Measurements from ENCODE around the gene POLE2.
"Not testable (repeated sequence)": the region's sequence is repeated elsewhere in the genome, so short reads cannot be mapped to it uniquely, and the experiment has no call there.

The POLE2 gene

GRCh38 chr14:49687942-49688700 lies at the start of gene POLE2:
TSS of gene POLE2 (minus strand) at chr14:49688214. CDS start at chr14:49688203, 11 bp downstream.
- DNase-seq (ENCODE audit: low spot score) = peak; percentile 57

- not testable (repeated sequence) for DNase-seq (ENCODE audit: low spot score)
Measured at GRCh38 chr14:49735669-49736068, 47.7 kb upstream of the POLE2 start.

GRCh38 chr14:49733836-49734235 lies 45.8 kb upstream of the POLE2 start:
- DNase-seq (ENCODE audit: low spot score) = no peak

- no peak for DNase-seq (ENCODE audit: low spot score)
Measured at GRCh38 chr14:49732896-49733295, 44.9 kb upstream of the POLE2 start.

- DNase-seq (ENCODE audit: low spot score) = no peak
Measured at GRCh38 chr14:49727171-49727570, 39.2 kb upstream of the POLE2 start.

GRCh38 chr14:49721733-49722435 lies 33.9 kb upstream of the POLE2 start:
- not testable (repeated sequence) for DNase-seq (ENCODE audit: low spot score)

- DNase-seq (ENCODE audit: low spot score) = no peak
Measured at GRCh38 chr14:49720744-49721143, 32.7 kb upstream of the POLE2 start.

GRCh38 chr14:49710993-49711392 lies 23.0 kb upstream of the POLE2 start:
- not testable (repeated sequence) for DNase-seq (ENCODE audit: low spot score)

GRCh38 chr14:49704471-49704870 lies 16.5 kb upstream of the POLE2 start:
- not testable (repeated sequence) for DNase-seq (ENCODE audit: low spot score)

- no peak for DNase-seq (ENCODE audit: low spot score)
Measured at GRCh38 chr14:49703965-49704364, 16.0 kb upstream of the POLE2 start.

GRCh38 chr14:49702725-49703124 lies 14.7 kb upstream of the POLE2 start:
- no peak for DNase-seq (ENCODE audit: low spot score)

- not testable (repeated sequence) for DNase-seq (ENCODE audit: low spot score)
Measured at GRCh38 chr14:49693735-49694124, 5.7 kb upstream of the POLE2 start.

- peak; percentile 78 for DNase-seq (ENCODE audit: low spot score)
Measured at GRCh38 chr14:49692811-49693734, 5.1 kb upstream of the POLE2 start, which contains the start of gene KLHDC1. TSS of gene KLHDC1 (plus strand) at chr14:49693120. CDS start at chr14:49693195, 75 bp downstream.

GRCh38 chr14:49692193-49692757 lies 4.3 kb upstream of the POLE2 start:
- DNase-seq (ENCODE audit: low spot score) = no peak

- DNase-seq (ENCODE audit: low spot score) = no peak
Measured at GRCh38 chr14:49691031-49691430, 3.0 kb upstream of the POLE2 start.

GRCh38 chr14:49688701-49689030 lies 652 bp upstream of the POLE2 start:
- DNase-seq (ENCODE audit: low spot score) = no peak

- DNase-seq (ENCODE audit: low spot score) = no peak
Measured at GRCh38 chr14:49686425-49686824, 1.6 kb downstream of the POLE2 start.

GRCh38 chr14:49679271-49679670 lies 8.7 kb downstream of the POLE2 start:
- DNase-seq (ENCODE audit: low spot score) = no peak

GRCh38 chr14:49677643-49678042 lies 10.4 kb downstream of the POLE2 start:
- DNase-seq (ENCODE audit: low spot score) = no peak

- DNase-seq (ENCODE audit: low spot score) = no peak
Measured at GRCh38 chr14:49673586-49673985, 14.4 kb downstream of the POLE2 start.

- no peak for DNase-seq (ENCODE audit: low spot score)
Measured at GRCh38 chr14:49670475-49670874, 17.5 kb downstream of the POLE2 start.

Measured in CD4-positive, alpha-beta T cell treated with Interleukin-6 at 100 ng/mL for 8 hours (primary cell).